Activated CD8-positive, alpha-beta T cell treated with anti-CD3 and anti-CD28 coated beads for 36 hours (primary cell): Measurements from ENCODE around the gene LRG1. TPM values are rescaled to one million over a fixed set of nuclear protein-coding genes. Genes with fewer than 3 reads are reported as not detected.

Experiments
- ATAC-seq: fragments of 200-7000 bp; cut with Tn5 transposase; one replicate; pipeline ENCODE4 v1.10.0; 2021; ENCODE audit warnings: mild to moderate bottlenecking, moderate library complexity
- CTCF ChIA-PET: fragments of 350-600 bp; sonication (Branson Sonifier 250); formaldehyde crosslinking; loops from one replicate; lab custom pipeline; 2021; ENCODE audit warnings: antibody characterized with exemption; lab: Charles Lee
- POLR2A ChIA-PET: fragments of 350-600 bp; sonication (Branson Sonifier 250); formaldehyde crosslinking; loops from one replicate; lab custom pipeline; 2021; ENCODE audit warnings: antibody characterized with exemption; lab: Charles Lee
- DNase-seq: peaks from one replicate; pipeline ENCODE4 v3.0.0-alpha.2; 2020
- H3K27ac Mint-ChIP-seq: one replicate; pipeline ENCODE4 v1.8.0; 2021; ENCODE audit warnings: mild to moderate bottlenecking, mixed read lengths
- H3K27me3 Mint-ChIP-seq: one replicate; pipeline ENCODE4 v1.8.0; 2021; ENCODE audit warnings: mixed read lengths
- H3K36me3 Mint-ChIP-seq: one replicate; pipeline ENCODE4 v1.8.0; 2021; ENCODE audit warnings: low read depth, mixed read lengths
- H3K4me1 Mint-ChIP-seq: one replicate; pipeline ENCODE4 v1.8.0; 2021; ENCODE audit warnings: low read depth, mixed read lengths
- H3K4me3 Mint-ChIP-seq: one replicate; pipeline ENCODE4 v1.8.0; 2021; ENCODE audit warnings: mild to moderate bottlenecking, moderate library complexity, mixed read lengths
- H3K9me3 Mint-ChIP-seq: one replicate; pipeline ENCODE4 v1.8.0; 2021; ENCODE audit warnings: mixed read lengths
- intact Hi-C: fragments of 100-400 bp; cut with micrococcal nuclease; formaldehyde crosslinking; loops from one replicate; pipeline ENCODE4 v1.10.0; 2022
- total RNA-seq, 2 experiments: library from RNA; stranded (reverse); gene quantifications; one replicate each; pipeline ENCODE4 v1.2.3, GENCODE V29; 2021
- TF ChIP-seq, protein P1 (sequence below): fragments of 200-600 bp; IDR thresholded peaks from one replicate; pipeline ENCODE4 v1.8.0; 2022; ENCODE audit warnings: antibody characterized with exemption, mild to moderate bottlenecking

Gene LRG1
- total RNA-seq, 2 experiments from 2014 or later, result 0.09 TPM; not detected in 1

DNA sequence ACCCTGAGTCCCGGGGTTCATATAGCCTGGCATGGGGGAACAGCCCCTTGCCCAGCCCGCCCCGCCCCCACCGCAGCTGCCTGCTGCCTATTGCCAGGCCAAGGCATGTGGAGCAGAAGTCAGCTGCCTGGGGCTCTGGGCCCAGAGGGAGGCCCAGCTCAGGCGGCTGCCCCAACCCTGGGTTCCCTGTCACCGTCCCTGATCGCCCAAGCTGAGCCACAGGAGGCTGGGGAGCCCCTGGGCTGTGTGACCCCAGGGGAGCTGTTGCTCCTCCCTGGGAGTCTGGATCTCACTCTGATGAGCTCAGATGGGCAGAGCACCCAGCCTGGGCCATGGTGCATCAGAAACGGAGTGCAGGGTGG is 22.9 kb downstream of the LRG1 start:
- Mint-ChIP-seq H3K27me3 (no peaks in the 10 kb centered on the region), H3K36me3 (no peaks in the 10 kb centered on the region), H3K27ac (no peak overlapping the region), H3K4me1 (no peaks in the 10 kb centered on the region), H3K9me3 (no peaks in the 10 kb centered on the region), H3K4me3 (no peak overlapping the region)
- ChIA-PET POLR2A (interaction anchor here (0.6 kb wide), 1 partner anchor 44 kb away, joined by 3 read pairs; no protein-coding TSS in a partner anchor), CTCF (no interaction called here)
- ATAC-seq (no peak), DNase-seq (no peak)
- intact Hi-C loops, result no loop called here
- TF ChIP-seq, protein P1, sequence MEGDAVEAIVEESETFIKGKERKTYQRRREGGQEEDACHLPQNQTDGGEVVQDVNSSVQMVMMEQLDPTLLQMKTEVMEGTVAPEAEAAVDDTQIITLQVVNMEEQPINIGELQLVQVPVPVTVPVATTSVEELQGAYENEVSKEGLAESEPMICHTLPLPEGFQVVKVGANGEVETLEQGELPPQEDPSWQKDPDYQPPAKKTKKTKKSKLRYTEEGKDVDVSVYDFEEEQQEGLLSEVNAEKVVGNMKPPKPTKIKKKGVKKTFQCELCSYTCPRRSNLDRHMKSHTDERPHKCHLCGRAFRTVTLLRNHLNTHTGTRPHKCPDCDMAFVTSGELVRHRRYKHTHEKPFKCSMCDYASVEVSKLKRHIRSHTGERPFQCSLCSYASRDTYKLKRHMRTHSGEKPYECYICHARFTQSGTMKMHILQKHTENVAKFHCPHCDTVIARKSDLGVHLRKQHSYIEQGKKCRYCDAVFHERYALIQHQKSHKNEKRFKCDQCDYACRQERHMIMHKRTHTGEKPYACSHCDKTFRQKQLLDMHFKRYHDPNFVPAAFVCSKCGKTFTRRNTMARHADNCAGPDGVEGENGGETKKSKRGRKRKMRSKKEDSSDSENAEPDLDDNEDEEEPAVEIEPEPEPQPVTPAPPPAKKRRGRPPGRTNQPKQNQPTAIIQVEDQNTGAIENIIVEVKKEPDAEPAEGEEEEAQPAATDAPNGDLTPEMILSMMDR, result no peak

DNA sequence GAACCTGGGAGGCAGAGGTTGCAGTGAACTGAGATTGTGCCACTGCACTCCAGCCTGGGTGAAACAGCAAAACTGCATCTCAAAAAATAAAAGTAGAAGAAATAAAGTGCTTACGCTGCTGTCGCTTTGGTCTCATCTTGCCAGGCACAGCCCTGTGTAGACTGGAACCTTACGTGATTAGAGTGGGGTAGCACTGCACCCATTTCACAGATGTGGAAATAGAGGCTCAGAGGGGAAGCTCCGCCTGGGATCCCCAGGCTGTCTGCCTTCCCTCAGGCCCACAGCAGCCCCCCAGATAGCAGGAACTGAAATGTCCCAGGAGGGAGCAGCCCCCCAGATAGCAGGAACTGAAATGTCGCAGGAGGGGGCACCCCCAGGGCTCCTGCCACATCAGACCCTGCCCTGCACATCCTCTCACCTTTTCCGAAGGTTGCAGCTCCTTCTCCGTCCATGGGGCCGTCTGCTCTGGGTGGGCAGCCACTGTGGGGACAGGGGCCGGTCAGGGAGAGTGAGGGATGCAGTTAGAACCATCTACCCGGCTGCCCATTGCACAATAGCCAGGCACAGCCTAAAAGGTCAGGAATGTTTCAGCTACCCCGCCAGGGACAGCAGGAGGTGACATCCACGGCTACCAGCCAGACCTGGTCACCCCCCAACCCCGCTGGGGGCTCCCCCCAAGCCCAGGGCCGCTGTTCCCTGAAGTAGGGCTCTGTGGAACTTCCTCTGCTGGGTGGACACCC is 23.5 kb downstream of the LRG1 start:
- TF ChIP-seq, protein P1, result no peak
- no peaks in the 10 kb centered on the region for H3K36me3 Mint-ChIP-seq
- CTCF ChIA-PET, result no interaction called here
- intact Hi-C loops, result no loop called here
- POLR2A ChIA-PET, result interaction anchor here (0.6 kb wide), 1 partner anchor 44 kb away, joined by 3 read pairs; no protein-coding TSS in a partner anchor
- DNase-seq, result no peak
- no peak overlapping the region for H3K4me3 Mint-ChIP-seq
- no peak for ATAC-seq
- no peak overlapping the region for H3K27ac Mint-ChIP-seq
- no peaks in the 10 kb centered on the region for H3K9me3 Mint-ChIP-seq
- no peaks in the 10 kb centered on the region for H3K4me1 Mint-ChIP-seq
- no peaks in the 10 kb centered on the region for H3K27me3 Mint-ChIP-seq

DNA sequence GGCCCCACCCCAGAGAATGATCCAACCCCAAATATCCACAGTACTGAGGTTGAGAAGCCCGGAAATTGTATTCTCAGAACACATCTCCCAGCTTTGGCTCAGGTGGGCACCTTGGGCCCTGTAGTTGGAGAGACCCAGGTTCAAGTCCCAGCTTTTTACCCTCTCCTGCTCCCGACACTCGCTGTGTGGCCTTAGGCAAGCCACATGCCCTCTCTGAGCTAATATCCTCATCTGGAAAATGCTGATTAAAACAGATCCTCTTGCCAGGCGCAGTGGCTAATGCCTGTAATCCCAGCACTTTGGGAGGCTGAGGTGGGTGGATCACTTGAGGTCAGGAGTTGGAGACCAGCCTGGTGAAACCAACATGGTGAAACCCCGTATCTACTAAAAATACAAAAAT is 24.1 kb downstream of the LRG1 start:
- intact Hi-C loops, result no loop called here
- no peaks in the 10 kb centered on the region for H3K27me3 Mint-ChIP-seq
- TF ChIP-seq, protein P1, result no peak

DNA sequence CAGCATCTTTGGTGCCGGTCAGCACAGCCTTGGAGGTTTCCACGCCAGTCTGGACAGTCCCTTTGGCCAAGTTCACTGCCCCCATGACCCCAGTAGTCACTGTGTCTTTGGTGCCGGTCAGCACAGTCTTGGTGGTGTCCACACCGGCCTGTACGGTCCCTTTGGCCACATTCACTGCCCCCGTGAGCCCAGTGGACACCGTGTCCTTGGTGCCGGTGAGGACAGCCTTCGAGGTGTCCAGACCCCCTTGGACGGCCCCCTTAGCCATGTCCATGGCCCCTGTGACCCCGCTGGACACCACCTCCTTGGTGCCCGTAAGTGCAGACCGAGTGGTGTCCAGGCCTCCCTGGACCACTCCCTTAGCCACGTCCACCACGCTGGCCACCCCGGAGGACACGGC is 26.6 kb downstream of the LRG1 start:
- DNase-seq (no peak), ATAC-seq (no peak)
- H3K27ac Mint-ChIP-seq, result no peak overlapping the region
- intact Hi-C loops, result no loop called here
- H3K36me3 Mint-ChIP-seq, result no peaks in the 10 kb centered on the region
- ChIA-PET CTCF (no interaction called here), POLR2A (no interaction called here)
- H3K9me3 Mint-ChIP-seq, result no peaks in the 10 kb centered on the region
- H3K4me3 Mint-ChIP-seq, result no peak overlapping the region
- TF ChIP-seq, protein P1, result no peak
- no peaks in the 10 kb centered on the region for H3K4me1 Mint-ChIP-seq
- H3K27me3 Mint-ChIP-seq, result no peaks in the 10 kb centered on the region

More for the DNA sequence above, 24.1 kb downstream of the LRG1 start:
- Mint-ChIP-seq H3K27ac (no peak overlapping the region), H3K9me3 (no peaks in the 10 kb centered on the region), H3K4me3 (no peak overlapping the region), H3K4me1 (no peaks in the 10 kb centered on the region), H3K36me3 (no peaks in the 10 kb centered on the region)
- ChIA-PET POLR2A (no interaction called here), CTCF (interaction anchor here (1.7 kb wide), 1 partner anchor 8 kb away, joined by 3 read pairs; no protein-coding TSS in a partner anchor)
- no peak for ATAC-seq
- DNase-seq, result no peak

DNA sequence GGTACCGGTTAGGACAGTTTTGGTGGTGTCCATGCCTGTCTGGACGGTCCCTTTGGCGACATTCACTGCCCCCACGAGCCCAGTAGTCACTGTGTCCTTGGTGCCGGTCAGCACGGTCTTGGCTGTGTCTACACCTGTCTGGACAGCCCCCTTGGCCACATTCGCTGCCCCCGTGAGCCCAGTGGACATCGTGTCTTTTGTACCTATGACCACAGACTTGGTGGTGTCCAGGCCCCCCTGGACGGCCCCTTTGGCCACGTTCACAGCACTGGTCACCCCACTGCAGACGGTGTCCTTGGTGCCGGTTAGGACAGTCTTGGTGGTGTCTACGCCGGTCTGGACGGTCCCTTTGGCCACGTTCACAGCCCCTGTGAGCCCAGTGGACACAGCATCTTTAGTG is 27.8 kb downstream of the LRG1 start:
- ATAC-seq (no peak), DNase-seq (no peak)
- Mint-ChIP-seq H3K4me1 (no peaks in the 10 kb centered on the region), H3K27me3 (no peaks in the 10 kb centered on the region), H3K4me3 (no peak overlapping the region), H3K9me3 (no peaks in the 10 kb centered on the region), H3K27ac (no peak overlapping the region), H3K36me3 (no peaks in the 10 kb centered on the region)
- TF ChIP-seq, protein P1, result no peak
- CTCF ChIA-PET, result no interaction called here
- intact Hi-C loops, result no loop called here
- POLR2A ChIA-PET, result no interaction called here
